CD4-positive, alpha-beta T cell (primary cell): ENCODE results near the gene EXOSC10. TPM values are rescaled to one million over a fixed set of nuclear protein-coding genes. Genes with fewer than 3 reads are reported as not detected.

ENCODE experiments used
- ATAC-seq: fragments of 200-7000 bp; cut with Tn5 transposase; one replicate; pipeline ENCODE4 v1.10.0; 2022; ENCODE audit warnings: mild to moderate bottlenecking; ENCODE audit not compliant: poor library complexity
- CTCF ChIA-PET: fragments of 350-600 bp; sonication (Branson Sonifier 250); formaldehyde crosslinking; loops from one replicate; lab custom pipeline; 2021; ENCODE audit warnings: antibody characterized with exemption, inconsistent platforms; lab: Charles Lee
- POLR2A ChIA-PET: fragments of 350-600 bp; sonication (Branson Sonifier 250); formaldehyde crosslinking; loops from one replicate; lab custom pipeline; 2021; ENCODE audit warnings: antibody characterized with exemption, inconsistent platforms; lab: Charles Lee
- DNase-seq, 14 experiments: peaks; one replicate each; pipeline ENCODE4 v3.0.0-alpha.2; 2013 to 2020; ENCODE audit warnings: mixed read lengths in 2 of 14
- H3K27ac ChIP-seq, 2 donors: one replicate each; pipeline versions ENCODE4 v1.5.1 to v1.7.0; 2013; ENCODE audit warnings: low read length in 2 of 2, low read depth in 1 of 2, mild to moderate bottlenecking in 1 of 2
- H3K27me3 ChIP-seq, 2 experiments: 1 replicate in 1 of 2; 2 replicates in 1 of 2; pipeline versions ENCODE4 v1.6.1 to v1.7.0; 2013; ENCODE audit warnings: low read length in 2 of 2, control low read depth in 1 of 2, mild to moderate bottlenecking in 1 of 2, moderate library complexity in 1 of 2; ENCODE audit not compliant: insufficient read depth in 2 of 2, control insufficient read depth in 1 of 2
- H3K36me3 ChIP-seq: one replicate; pipeline ENCODE4 v1.6.1; 2013; ENCODE audit warnings: low read length, control low read depth; ENCODE audit not compliant: insufficient read depth
- H3K4me1 ChIP-seq: one replicate; pipeline ENCODE4 v1.6.1; 2013; ENCODE audit warnings: low read length, control low read depth; ENCODE audit not compliant: insufficient read depth
- H3K4me3 ChIP-seq: one replicate; pipeline ENCODE4 v1.5.1; 2013; ENCODE audit warnings: mild to moderate bottlenecking, low read length, moderate library complexity
- H3K9me3 ChIP-seq, 2 experiments: 1 replicate in 1 of 2; 2 replicates in 1 of 2; pipeline versions ENCODE4 v1.6.1 to v1.7.0; 2013; ENCODE audit warnings: low read length in 2 of 2, mild to moderate bottlenecking in 2 of 2, control low read depth in 1 of 2, moderate library complexity in 1 of 2; ENCODE audit not compliant: control insufficient read depth in 1 of 2, insufficient read depth in 1 of 2
- H3K27ac Mint-ChIP-seq: one replicate; pipeline ENCODE4 v1.8.0; 2020; ENCODE audit warnings: mixed read lengths
- H3K27me3 Mint-ChIP-seq: one replicate; pipeline ENCODE4 v1.8.0; 2021; ENCODE audit warnings: mixed read lengths
- H3K36me3 Mint-ChIP-seq: one replicate; pipeline ENCODE4 v1.8.0; 2021; ENCODE audit warnings: low read depth, mixed read lengths
- H3K4me1 Mint-ChIP-seq: one replicate; pipeline ENCODE4 v1.8.0; 2021; ENCODE audit warnings: low read depth, mixed read lengths
- H3K4me3 Mint-ChIP-seq: one replicate; pipeline ENCODE4 v1.8.0; 2020; ENCODE audit warnings: mild to moderate bottlenecking, mixed read lengths
- H3K9me3 Mint-ChIP-seq: one replicate; pipeline ENCODE4 v1.8.0; 2020; ENCODE audit warnings: mixed read lengths
- CTCF ChIP-seq: fragments of 200-600 bp; IDR thresholded peaks from one replicate; pipeline ENCODE4 v1.8.0; 2022; ENCODE audit warnings: antibody characterized with exemption, mild to moderate bottlenecking
- intact Hi-C, 2 experiments: fragments of 100-400 bp; cut with DNase I in 1 of 2; cut with micrococcal nuclease in 1 of 2; formaldehyde crosslinking; loops; one replicate each; pipeline versions ENCODE4 v1.15.1 to v1.9.0; 2023 to 2025; cut with DNase I, micrococcal nuclease
- total RNA-seq, 174 experiments: library from RNA in 2 of 174; stranded (reverse) in 2 of 174; gene quantifications; one replicate each; pipeline ENCODE4 v1.2.3 and lab custom pipeline; 2021 to 2026

EXOSC10 gene
- total RNA-seq, 2 experiments from 2014 or later: 81.6 to 89.0 TPM

GRCh38 chr1:11072216-11072917 lies 27.3 kb downstream of the EXOSC10 start:
- Mint-ChIP-seq H3K27me3 (no peaks in the 10 kb centered on the region), H3K36me3 (peaks cover 86% of the 10 kb centered on the region), H3K9me3 (no peaks in the 10 kb centered on the region), H3K4me1 (no peaks in the 10 kb centered on the region), H3K27ac (no peak overlapping the region), H3K4me3 (no peak overlapping the region)
- ATAC-seq: no peak
- Histone ChIP-seq H3K4me3 (no peak overlapping the region), H3K27me3 (no peaks in the 10 kb centered on the region), H3K4me1 (no peaks in the 10 kb centered on the region), H3K27ac (no peak overlapping the region), H3K36me3 (peaks cover 94% of the 10 kb centered on the region), H3K9me3 (no peaks in the 10 kb centered on the region)
- TF ChIP-seq CTCF: no peak
- POLR2A ChIA-PET: interaction anchor here (1.2 kb wide), 1 partner anchor 27 kb away, joined by 5 read pairs; the partner anchor contains the start of gene EXOSC10
- CTCF ChIA-PET: no interaction called here
- no peak for DNase-seq
- intact Hi-C loops: no loop called here

GRCh38 chr1:11071463-11072215 lies 28.0 kb downstream of the EXOSC10 start:
- Mint-ChIP-seq H3K4me1 (no peaks in the 10 kb centered on the region), H3K9me3 (no peaks in the 10 kb centered on the region), H3K4me3 (no peak overlapping the region), H3K36me3 (peaks cover 85% of the 10 kb centered on the region), H3K27ac (no peak overlapping the region), H3K27me3 (no peaks in the 10 kb centered on the region)
- ChIA-PET CTCF (interaction anchor here (1.7 kb wide), 1 partner anchor 34 kb away, joined by 8 read pairs; no protein-coding TSS in a partner anchor), POLR2A (no interaction called here)
- no peak overlapping the region for H3K27ac ChIP-seq
- peaks cover 90% of the 10 kb centered on the region for H3K36me3 ChIP-seq
- H3K9me3 ChIP-seq: no peaks in the 10 kb centered on the region
- no peak for DNase-seq
- no peak overlapping the region for H3K4me3 ChIP-seq
- no peaks in the 10 kb centered on the region for H3K27me3 ChIP-seq
- no peaks in the 10 kb centered on the region for H3K4me1 ChIP-seq
- no peak for TF ChIP-seq CTCF
- intact Hi-C loops: no loop called here
- ATAC-seq: no peak

GRCh38 chr1:11070876-11071275 lies 28.8 kb downstream of the EXOSC10 start:
- peaks cover 85% of the 10 kb centered on the region for H3K36me3 Mint-ChIP-seq
- ChIA-PET CTCF (interaction anchor here (1.7 kb wide), 1 partner anchor 33 kb away, joined by 8 read pairs; no protein-coding TSS in a partner anchor), POLR2A (interaction anchor here (2.1 kb wide), 1 partner anchor 11 kb away, joined by 7 read pairs; the partner anchor contains the start of gene SRM)
- Histone ChIP-seq H3K4me1 (no peaks in the 10 kb centered on the region), H3K9me3 (no peaks in the 10 kb centered on the region), H3K4me3 (no peak overlapping the region), H3K27ac (no peak overlapping the region), H3K36me3 (peaks cover 89% of the 10 kb centered on the region), H3K27me3 (no peaks in the 10 kb centered on the region)
- H3K27me3 Mint-ChIP-seq: no peaks in the 10 kb centered on the region
- intact Hi-C loops: no loop called here
- no peak for ATAC-seq
- no peak overlapping the region for H3K4me3 Mint-ChIP-seq
- no peak for TF ChIP-seq CTCF
- H3K27ac Mint-ChIP-seq: no peak overlapping the region
- H3K4me1 Mint-ChIP-seq: no peaks in the 10 kb centered on the region
- DNase-seq: no peak
- no peaks in the 10 kb centered on the region for H3K9me3 Mint-ChIP-seq
